HG02642 (cell line): ENCODE measurements around the gene MT1F.
A peak's percentile ranks its signal among the peaks of the same experiment; 100 is the strongest.

Experiments
- ATAC-seq: cut with Tn5 transposase; IDR thresholded peaks from one replicate; pipeline ENCODE4 v1.9.1; 2021; ENCODE audit warnings: mild to moderate bottlenecking; ENCODE audit not compliant: unreplicated experiment, poor library complexity

The MT1F gene

DNA sequence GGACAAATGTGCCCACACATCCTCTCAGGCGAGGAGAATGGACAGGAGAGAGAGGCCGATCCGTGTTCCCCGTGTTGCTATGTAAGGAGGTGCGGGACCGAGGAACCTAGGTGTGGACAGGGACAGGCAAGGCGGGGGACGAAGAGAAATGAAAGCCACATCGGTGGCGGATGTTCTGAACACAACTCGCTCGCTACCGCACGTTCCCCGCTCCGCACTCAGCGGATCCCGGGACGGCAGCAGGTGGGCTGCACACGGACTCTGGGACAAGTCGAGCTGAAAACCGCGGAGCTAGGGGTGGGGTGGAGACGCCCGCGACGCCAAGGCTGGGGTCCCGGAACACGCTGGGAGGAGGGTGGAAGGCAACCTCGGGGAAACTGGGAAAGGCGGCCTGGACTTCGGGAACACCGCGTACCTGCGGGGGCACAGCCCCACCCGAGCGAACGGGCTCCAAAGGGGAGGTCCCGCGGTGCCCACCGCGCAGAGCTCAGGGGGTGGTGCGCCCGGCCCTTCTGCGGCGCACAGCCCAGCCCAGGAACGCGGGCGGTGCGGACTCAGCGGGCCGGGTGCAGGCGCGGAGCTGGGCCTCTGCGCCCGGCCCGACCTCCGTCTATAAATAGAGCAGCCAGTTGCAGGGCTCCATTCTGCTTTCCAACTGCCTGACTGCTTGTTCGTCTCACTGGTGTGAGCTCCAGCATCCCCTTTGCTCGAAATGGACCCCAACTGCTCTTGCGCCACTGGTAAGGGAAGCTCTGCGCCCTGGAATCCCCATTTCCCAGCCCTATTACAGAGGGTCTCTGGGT lies 32.4 kb upstream of the MT1F start, which contains the start of gene MT1E:
Gene MT1E (plus strand): TSS at position 642 of the 803 bp plus-strand sequence. CDS start 71 bp downstream, at position 713.
- peak; percentile 63 for ATAC-seq

DNA sequence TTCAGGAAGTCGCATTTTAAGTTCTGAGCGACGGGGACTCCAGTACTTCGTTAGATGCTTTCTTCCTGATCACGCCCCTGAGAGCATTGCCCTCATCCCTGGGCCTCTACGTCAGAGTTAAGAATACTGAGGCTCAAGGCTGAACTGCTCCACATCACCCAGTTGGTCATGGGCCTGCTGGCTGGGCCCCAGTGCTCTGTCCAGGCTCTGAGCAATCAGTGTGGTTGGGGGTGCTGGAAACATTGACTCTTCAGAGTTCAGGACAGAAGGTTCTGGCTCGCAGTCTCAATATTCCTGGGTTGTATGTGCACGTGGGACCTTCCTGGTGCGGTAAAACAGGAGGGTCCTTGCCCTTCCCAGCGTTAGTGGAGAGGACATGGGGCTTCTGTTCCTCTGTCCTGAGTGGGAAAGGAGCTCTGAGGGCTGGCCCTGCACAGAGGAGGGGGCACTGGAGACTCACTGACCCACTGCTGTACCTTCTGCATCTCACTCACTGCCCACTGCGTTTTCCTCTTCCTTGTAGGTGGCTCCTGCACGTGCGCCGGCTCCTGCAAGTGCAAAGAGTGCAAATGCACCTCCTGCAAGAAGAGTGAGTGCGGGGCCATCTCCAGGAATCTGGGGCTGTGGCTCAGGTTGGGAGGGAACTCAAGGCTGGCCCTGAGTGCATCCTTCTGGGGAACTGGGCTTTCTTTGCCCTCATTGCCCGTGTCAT lies 31.7 kb upstream of the MT1F start:
- ATAC-seq = peak; percentile 5

DNA sequence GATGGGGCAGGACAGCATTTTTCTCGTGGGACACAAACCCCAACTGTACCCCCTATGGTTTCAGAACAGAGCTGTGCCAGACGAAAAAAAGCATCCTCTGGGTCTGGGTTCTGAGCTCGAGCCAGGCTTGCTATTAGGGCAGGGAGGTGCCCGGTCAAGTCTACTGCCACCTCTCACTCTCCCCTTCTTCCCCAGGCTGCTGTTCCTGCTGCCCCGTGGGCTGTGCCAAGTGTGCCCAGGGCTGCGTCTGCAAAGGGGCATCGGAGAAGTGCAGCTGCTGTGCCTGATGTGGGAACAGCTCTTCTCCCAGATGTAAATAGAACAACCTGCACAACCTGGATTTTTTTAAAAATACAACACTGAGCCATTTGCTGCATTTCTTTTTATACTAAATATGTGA lies 31.1 kb upstream of the MT1F start:
- ATAC-seq = no peak

DNA sequence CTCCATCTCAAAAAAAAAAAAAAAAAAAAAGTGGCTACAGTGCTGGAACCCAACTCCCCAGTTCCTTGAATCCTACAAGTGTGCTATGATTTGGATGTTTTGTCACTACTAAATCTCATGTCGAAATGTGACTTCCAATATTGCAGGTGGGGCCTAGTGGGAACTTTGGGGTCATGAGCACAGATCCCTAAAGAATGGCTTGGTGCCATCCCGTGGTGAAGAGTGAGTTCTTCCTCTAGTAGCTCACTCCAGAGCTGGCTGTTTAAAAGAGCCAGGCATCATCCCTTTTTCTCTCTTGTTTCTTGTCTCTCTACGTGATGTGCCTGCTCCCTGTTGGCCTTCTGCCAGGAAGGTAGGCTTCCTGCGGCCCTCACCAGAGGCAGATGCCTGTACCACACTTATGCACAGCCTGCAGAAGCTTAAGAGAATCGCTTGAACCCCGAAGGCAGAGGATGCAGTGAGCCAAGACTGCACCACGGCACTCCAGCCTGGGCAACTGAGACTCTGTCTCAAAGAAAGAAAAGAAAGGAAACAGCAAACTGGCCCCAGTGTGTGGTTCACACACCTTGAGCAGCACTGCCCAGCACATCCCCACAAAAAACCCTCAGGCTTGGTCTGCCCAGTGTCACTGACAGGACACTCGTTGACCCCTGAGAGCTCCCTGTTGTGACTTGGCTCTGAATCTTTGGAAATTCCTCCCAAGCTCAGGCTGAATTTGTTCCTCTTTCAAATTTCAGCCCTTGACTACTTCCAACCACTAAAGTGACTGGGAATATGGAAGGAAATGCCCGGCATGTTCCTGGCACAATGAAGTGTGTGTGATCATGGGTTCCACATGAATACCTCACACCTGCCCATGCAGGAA lies 29.0 kb upstream of the MT1F start:
- ATAC-seq = no peak

DNA sequence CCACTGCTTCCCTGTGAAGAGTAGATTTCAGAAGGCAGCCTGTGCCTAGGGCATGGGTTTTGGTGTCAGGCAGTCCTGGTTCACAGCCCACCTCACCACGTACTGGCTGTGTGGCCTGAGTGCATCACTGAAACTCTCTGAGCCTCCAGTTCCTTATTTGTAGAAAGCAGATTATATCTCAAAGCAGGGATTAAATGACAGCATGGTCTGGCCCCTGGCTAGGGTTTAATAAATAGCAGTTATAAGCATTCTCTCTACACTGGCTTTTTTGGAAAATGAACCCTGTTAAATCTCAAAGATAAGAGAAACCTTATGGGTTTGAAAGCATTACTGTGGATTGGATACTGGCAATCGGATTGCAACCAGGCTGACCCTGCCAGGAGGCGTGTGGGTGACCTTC lies 28.2 kb upstream of the MT1F start:
- ATAC-seq = no peak

DNA sequence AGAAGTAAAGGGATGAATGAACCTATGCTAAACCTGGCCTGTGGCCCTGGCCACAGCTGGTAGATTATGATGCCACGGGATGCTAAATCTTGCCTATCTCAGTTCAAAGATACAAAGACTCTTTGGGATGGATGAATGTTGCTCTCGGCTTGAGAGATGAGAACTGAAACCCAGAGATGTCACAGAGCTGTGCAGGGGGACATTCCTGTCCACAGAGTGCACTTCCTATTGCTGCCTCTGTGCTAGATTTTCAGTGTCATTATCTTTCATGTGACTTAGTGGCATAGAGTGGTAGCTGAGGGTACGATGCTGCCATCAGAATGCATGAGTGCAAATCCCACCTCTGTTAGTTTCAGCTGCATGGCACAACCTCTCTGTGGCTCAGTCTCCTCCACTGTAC lies 27.6 kb upstream of the MT1F start:
- peak; percentile 80 for ATAC-seq

DNA sequence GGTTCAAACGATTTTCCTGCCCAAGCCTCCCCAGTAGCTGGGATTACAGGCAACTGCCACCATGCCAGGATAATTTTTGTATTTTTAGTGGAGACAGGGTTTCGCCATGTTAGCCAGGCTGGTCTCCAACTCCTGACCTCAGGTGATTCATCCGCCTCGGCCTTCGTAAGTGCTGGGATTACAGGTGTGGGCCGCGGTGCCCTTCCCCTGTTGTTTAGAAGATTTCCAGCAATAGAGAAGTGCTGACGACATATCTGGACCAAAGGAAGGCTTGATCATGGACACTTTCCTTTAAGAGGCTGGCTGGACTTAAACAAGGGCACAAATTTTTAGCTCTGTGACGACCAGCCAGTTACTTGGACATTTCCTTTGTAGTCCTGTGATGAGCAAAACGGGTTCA lies 26.6 kb upstream of the MT1F start:
- no peak for ATAC-seq

DNA sequence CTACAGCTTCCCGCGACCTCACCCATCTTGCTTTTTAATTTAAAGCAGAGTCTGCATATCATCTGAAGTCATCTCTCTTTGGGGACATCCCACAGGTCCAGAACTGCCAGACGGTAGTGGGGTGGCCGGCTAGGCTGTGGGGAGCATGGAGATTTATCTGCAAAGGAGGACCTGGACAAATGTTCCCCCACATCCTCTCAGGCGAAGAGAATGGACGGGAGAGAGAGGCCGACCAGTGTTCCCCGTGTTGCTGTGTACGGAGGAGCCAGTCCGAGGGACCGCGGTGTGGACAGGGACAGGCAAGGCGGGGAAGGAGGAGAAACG lies 26.0 kb upstream of the MT1F start:
- no peak for ATAC-seq

DNA sequence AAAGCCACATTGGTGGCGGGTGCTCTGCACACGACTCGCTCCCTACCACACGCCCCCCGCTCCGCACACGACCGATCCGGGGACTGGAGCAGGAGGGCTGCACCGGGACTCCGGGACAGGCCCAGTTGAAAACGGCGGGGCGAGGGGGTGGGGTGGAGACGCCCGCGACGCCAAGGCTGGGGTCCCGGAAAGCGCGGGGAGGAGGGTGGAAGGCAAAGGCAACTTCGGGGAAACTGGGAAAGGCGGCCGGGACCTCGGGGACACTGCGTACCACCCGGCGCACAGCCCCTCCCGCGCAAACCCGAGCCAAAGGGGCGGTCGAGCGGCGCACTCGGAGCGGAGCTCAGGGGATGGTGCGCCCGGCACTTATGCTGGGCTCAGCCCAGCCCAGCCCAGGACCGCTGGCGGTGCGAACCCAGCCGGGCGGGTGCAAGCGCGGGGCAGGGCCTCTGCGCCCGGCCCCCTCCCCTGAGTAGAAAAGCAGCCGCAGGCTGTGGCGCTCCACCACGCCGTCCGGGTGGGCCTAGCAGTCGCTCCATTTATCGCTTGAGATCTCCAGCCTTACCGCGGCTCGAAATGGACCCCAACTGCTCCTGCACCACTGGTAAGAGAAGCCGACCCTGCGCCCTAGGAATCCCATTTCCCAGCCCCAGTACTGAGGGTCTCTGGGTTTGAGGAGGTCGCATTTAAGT lies 25.5 kb upstream of the MT1F start, which contains the start of gene MT1M:
Gene MT1M (plus strand): TSS at position 504 of the 692 bp plus-strand sequence. CDS start 73 bp downstream, at position 577.
- ATAC-seq = no peak

DNA sequence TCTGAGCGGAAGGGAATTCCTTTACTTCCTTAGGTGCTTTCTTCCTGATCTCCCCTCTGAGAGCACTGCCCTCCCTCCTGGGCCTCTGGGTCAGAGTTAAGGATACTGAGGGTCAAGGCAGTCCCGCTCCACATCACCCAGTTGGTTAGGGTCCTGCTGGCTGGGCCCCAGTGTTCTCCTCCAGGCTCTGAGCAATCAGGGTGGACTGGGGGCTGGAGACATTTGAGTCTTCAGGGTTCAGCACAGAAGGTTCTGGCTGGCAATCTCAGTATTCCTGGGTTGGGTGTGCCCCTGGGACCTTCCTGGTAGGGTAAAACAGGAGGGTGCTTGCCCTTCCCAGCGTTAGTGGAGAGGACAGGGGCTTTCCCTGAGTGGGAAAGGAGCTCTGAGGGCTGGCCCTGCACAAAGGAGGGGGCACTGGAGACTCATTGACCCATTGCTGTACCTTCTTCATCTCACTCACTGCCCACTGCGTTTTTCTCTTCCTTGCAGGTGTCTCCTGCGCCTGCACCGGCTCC lies 24.9 kb upstream of the MT1F start:
- no peak for ATAC-seq

DNA sequence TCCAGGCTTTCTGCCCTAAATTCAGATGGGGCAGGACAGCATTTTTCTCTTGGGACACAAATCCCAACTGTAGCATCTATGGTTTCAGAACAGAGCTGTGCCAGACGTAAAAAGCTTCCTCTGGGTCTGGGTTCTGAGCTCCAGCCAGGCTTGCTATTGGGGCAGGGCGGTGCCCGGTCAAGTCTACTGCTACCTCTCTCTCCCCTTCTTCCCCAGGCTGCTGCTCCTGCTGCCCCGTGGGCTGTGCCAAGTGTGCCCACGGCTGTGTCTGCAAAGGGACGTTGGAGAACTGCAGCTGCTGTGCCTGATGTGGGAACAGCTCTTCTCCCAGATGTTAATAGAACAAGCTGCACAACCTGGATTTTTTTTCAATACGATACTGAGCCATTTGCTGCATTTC lies 24.2 kb upstream of the MT1F start:
- ATAC-seq = no peak

DNA sequence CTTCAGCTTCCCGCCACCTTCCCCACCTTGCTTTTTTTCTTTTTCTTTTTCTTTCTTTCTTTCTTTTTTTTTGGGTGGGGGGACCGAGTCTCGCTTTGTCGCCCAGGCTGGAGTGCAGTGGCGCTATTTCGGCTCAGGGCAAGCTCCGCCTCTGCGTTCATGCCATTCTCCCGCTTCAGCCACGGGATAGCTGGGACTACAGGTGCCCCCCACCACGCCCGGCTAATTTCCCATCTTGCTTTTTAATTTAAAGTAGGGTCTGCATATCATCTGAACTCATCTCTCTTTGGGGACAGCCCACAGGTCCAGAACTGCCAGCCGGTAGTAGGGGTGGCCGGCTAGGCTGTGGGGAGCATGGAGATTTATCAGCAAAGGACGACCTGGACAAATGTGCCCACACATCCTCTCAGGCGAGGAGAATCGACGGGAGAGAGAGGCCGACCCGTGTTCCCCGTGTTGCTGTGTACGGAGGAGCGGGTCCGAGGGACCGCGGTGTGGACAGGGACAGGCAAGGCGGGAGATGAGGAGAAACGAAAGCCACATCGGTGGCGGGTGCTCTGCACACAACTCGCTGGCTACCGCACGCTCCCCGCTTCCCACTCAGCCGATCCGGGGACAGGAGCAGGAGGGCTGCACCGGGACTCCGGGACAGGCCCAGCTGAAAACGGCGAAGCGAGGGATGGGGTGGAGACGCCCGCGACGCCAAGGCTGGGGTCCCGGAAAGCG lies 22.9 kb upstream of the MT1F start:
- ATAC-seq = no peak

DNA sequence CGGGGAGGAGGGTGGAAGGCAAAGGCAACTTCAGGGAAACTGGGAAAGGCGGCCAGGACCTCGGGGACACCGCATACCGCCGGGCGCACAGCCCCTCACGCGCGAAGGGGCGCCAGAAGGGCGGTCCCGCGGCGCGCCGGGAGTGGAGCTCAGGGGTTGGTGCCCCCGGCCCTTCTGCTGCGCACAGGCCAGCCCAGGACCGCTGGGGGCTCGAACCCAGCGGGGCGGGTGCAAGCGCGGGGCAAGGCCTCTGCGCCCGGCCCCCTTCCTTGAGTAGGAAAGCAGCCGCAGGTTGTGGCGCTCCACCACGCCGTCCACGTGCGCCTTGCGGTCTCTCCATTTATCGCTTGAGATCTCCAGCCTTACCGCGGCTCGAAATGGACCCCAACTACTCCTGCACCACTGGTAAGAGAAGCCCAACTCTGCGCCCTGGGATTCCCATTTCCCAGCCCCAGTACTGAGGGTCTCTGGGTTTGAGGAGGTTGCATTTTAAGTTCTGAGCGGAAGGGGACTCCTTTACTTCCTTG lies 22.3 kb upstream of the MT1F start:
- no peak for ATAC-seq

DNA sequence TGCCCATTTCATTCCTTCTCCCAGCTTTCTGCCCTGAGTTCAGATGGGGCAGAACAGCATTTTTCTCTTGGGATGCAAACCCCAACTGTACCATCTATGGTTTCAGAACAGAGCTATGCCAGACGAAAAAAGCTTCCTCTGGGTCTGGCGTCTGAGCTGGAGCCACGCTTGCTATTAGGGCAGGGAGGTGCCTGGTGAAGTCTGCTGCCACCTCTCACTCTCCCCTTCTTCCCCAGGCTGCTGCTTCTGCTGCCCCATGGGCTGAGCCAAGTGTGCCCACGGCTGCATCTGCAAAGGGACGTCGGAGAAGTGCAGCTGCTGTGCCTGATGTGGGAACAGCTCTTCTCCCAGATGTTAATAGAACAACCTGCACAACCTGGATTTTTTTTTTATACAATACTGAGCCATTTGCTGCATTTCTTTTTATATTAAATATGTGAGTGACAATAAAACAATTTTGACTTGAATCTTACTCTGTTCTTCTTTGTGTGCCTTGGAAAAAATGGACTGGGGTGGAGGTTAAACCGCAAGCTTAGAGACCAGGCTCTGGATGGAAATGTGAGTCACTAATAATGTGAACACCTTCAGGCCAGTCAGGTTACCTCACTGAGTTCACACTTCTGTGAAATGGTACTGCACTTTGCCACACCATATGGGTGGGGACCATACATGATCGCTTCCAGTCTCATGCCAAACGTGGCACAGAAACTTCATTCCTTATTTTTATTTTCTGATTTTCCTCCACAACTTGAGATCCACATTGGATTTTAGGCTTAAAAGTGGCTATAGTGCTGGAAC lies 20.9 kb upstream of the MT1F start:
- no peak for ATAC-seq

DNA sequence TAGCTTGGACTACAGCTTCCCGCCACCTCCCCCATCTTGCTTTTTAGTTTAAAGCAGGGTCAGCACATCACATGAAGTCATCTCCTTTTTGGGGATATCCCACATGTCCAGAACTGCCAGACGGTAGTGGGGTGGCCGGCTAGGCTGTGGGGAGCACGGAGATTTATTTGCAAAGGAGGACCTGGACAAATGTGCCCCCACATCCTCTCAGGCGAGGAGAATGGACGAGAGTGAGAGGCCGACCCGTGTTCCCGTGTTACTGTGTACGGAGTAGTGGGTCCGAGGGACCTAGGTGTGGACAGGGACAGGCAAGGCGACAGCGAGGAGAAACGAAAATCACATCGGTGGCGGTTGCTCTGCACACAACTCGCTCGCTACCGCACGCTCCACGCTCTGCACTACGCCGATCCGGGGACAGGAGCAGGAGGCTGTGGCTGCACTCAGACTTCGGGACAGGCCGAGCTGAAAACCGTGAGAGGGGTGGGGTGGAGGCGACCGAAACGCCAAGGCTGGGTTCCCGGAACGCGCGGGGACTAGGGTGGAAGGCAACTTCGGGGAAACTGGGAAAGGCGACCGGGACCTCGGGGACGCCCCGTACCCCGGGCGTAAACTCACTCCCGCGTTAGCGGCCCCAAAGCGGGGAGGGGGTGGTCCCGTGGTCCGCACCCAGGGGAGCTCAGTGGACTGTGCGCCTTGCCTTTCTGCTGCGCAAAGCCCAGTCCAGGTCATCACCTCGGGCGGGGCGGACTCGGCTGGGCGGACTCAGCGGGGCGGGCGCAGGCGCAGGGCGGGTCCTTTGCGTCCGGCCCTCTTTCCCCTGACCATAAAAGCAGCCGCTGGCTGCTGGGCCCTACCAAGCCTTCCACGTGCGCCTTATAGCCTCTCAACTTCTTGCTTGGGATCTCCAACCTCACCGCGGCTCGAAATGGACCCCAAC lies 19.7 kb upstream of the MT1F start, which contains the start of gene MT1A:
Gene MT1A (plus strand): TSS at position 853 of the 937 bp plus-strand sequence. CDS start 73 bp downstream, at position 926.
- no peak for ATAC-seq

DNA sequence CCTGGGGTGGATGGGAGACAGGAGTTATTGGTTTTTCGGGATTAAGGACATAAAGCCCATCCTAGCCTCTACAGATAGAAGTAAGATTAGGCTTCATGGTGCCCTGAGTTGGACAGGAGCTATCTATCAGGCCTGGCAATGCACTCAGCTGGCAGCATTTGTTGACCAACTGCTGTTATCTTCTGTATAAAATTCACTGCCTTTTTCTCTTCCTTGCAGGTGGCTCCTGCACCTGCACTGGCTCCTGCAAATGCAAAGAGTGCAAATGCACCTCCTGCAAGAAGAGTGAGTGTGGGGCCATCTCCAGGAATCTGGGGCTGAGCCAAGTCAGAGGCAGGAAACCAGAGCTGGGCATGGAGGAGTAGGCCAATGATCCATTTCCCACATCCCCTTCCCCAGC lies 18.7 kb upstream of the MT1F start:
- no peak for ATAC-seq

DNA sequence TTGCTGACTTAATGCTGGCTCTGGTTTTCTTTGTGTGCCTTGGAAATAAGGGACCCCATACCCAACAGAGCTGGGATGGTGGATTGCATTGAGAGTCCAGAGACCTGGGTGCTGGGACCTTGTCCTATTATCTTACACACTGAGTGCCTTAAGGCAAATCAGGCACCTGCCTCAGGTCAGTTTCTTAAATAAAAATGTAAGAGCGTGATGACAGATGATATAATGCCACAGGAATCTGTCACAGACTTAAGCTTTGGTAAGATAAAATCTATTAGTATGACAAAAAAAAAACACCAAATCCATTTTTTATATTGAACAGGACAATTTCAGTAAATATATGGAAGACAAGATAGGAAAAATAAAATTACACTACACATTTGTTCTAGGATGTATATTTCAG lies 17.7 kb upstream of the MT1F start:
- ATAC-seq = no peak
